ENCODE results near the gene NXPE4. TPM values are rescaled to one million over a fixed set of nuclear protein-coding genes. Genes with fewer than 3 reads are reported as not detected.
"Not testable (repeated sequence)": the region's sequence is repeated elsewhere in the genome, so short reads cannot be mapped to it uniquely, and the experiment has no call there.

NXPE4 gene
- not detected in 2 replicates for total RNA-seq
- long read RNA-seq = 0 reads

DNA sequence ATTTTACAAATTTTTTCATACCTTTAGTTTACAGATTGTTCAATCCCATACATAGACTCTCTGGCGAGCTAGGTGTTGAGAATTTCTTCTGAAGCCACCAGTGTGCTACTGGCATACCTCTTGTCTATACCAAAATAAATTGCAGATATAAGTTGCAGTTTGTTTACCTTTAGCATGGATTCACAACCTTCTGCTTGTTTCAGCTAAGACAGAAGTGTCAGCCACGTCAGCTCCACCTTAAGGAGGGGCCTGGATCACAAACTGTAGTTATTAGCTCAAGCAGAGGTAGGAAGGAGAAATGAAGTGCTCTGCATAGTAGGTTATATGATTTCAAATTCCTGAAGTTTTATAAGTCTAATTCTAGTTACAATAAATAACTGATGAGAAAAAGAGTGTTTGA, at the start of gene NXPE4:
Gene NXPE4 (minus strand): TSS at position 216 of the 400 bp plus-strand sequence. CDS start 1,027 bp downstream, outside the sequence.
- peaks cover 23% of the 10 kb centered on the region for H3K27me3 Mint-ChIP-seq (ENCODE audit: low read depth)
- DNase-seq (ENCODE audit: low read depth, low spot score) = no peak
- H3K27ac Mint-ChIP-seq (ENCODE audit: unreplicated experiment) = no peak within 1 kb of the TSS
- H3K9me3 Mint-ChIP-seq = no peaks in the 10 kb centered on the region
- H3K4me1 Mint-ChIP-seq = no peaks in the 10 kb centered on the region
- no peaks in the 10 kb centered on the region for H3K36me3 Mint-ChIP-seq (ENCODE audit: low read depth)
- H3K4me3 Mint-ChIP-seq = no peak within 1 kb of the TSS
- TF ChIP-seq, protein P1, sequence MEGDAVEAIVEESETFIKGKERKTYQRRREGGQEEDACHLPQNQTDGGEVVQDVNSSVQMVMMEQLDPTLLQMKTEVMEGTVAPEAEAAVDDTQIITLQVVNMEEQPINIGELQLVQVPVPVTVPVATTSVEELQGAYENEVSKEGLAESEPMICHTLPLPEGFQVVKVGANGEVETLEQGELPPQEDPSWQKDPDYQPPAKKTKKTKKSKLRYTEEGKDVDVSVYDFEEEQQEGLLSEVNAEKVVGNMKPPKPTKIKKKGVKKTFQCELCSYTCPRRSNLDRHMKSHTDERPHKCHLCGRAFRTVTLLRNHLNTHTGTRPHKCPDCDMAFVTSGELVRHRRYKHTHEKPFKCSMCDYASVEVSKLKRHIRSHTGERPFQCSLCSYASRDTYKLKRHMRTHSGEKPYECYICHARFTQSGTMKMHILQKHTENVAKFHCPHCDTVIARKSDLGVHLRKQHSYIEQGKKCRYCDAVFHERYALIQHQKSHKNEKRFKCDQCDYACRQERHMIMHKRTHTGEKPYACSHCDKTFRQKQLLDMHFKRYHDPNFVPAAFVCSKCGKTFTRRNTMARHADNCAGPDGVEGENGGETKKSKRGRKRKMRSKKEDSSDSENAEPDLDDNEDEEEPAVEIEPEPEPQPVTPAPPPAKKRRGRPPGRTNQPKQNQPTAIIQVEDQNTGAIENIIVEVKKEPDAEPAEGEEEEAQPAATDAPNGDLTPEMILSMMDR (conservative IDR thresholded peaks at IDR 0.05) = no peak

DNA sequence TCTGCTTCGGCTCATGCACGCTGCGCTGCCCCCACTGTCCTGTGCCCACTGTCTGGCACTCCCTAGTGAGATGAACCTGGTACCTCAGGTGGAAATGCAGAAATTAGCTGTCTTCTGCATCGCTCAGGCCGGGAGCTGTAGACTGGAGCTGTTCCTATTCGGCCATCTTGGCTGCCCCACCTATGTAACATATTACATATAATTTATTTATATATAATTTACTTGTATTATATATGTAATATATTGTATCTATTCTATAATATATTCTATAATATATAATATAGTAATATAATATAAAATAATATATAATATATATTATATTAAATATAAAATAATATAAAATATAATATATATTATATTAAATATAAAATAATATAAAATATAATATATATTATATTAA, 43.9 kb upstream of the NXPE4 start:
- not testable (repeated sequence) for H3K27ac Mint-ChIP-seq (ENCODE audit: unreplicated experiment); H3K36me3 Mint-ChIP-seq (ENCODE audit: low read depth); H3K9me3 Mint-ChIP-seq; H3K4me1 Mint-ChIP-seq; DNase-seq (ENCODE audit: low read depth, low spot score); H3K4me3 Mint-ChIP-seq; H3K27me3 Mint-ChIP-seq (ENCODE audit: low read depth)

DNA sequence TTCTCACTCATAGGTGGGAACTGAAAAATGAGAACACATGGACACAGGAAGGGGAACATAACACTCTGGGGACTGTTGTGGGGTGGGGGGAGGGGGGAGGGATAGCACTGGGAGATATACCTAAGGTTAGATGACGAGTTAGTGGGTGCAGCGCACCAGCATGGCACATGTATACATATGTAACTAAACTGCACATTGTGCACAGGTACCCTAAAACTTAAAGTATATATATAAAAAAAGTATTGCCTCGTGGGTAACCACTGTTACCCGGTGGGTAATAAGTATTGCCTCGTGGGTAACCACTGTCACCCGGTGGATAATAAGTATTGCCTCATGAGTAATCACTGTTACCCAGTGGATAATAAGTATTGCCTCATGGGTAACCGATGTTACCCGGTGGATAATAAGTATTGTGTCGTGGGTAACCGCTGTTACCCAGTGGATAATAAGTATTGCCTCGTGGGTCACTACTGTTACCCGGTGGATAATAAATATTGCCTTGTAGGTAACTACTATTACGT, 35.9 kb upstream of the NXPE4 start:
- not testable (repeated sequence) for H3K27ac Mint-ChIP-seq (ENCODE audit: unreplicated experiment)

DNA sequence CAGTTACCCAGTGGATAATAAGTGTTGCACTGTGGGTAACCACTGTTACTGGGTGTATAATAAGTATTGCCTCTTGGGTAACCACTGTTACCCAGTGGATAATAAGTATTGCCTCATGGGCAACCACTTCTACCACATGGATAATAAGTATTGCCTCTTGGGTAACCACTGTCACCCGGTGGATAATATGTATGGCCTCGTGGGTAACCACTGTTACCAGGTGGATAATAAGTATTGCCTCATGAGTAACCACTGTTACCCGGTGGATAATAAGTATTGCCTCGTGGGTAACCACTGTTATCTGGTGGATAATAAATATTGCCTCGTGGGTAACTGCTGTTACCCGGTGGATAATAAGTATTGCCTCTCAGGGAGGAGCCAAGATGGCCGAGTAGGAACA, 29.7 kb upstream of the NXPE4 start:
- Mint-ChIP-seq H3K27ac (ENCODE audit: unreplicated experiment) (no peak overlapping the region), H3K4me3 (no peak overlapping the region), H3K36me3 (ENCODE audit: low read depth) (no peaks in the 10 kb centered on the region), H3K9me3 (peaks cover 4% of the 10 kb centered on the region), H3K27me3 (ENCODE audit: low read depth) (no peaks in the 10 kb centered on the region), H3K4me1 (no peaks in the 10 kb centered on the region)
- no peak for DNase-seq (ENCODE audit: low read depth, low spot score)
- TF ChIP-seq, protein P1 (conservative IDR thresholded peaks at IDR 0.05) = no peak

More for the DNA sequence above, 35.9 kb upstream of the NXPE4 start:
- H3K36me3 Mint-ChIP-seq (ENCODE audit: low read depth); DNase-seq (ENCODE audit: low read depth, low spot score); H3K4me1 Mint-ChIP-seq; H3K9me3 Mint-ChIP-seq; H3K27me3 Mint-ChIP-seq (ENCODE audit: low read depth); H3K4me3 Mint-ChIP-seq: not testable (repeated sequence)

DNA sequence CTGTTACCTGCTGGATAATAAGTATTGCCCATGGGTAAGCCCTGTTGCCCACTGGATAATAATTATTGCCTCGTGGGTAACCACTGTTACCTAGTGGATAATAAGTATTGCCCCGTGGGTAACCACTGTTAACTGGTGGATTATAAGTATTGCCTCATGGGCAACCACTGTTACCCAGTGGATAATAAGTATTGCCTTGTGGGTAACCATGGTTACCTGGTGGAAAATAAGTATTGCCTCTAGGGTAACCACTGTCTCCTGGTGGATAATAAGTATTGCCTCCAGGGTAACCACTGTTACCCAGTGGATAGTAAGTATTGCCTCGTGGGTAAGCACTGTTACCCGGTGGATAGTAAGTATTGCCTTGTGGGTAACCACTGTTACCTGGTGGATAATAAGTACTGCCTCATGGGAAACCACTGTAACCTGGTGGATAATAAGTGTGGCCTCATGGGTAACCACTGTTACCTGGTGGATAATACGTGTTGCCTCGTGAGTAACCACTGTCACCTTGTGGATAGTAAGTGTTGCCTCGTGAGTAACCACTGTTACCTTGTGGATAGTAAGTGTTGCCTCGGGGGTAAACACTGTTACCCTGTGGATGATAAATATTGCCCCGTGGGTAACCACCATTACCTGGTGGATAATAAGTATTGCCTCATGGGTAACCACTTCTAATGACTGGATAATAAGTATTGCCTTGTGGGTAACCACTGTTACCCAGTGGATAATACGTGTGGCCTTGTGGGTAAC, 29.0 kb upstream of the NXPE4 start:
- Mint-ChIP-seq H3K4me1 (no peaks in the 10 kb centered on the region), H3K9me3 (peaks cover 6% of the 10 kb centered on the region), H3K4me3 (no peak overlapping the region), H3K36me3 (ENCODE audit: low read depth) (no peaks in the 10 kb centered on the region), H3K27me3 (ENCODE audit: low read depth) (no peaks in the 10 kb centered on the region), H3K27ac (ENCODE audit: unreplicated experiment) (no peak overlapping the region)
- TF ChIP-seq, protein P1 (conservative IDR thresholded peaks at IDR 0.05) = no peak
- no peak for DNase-seq (ENCODE audit: low read depth, low spot score)

DNA sequence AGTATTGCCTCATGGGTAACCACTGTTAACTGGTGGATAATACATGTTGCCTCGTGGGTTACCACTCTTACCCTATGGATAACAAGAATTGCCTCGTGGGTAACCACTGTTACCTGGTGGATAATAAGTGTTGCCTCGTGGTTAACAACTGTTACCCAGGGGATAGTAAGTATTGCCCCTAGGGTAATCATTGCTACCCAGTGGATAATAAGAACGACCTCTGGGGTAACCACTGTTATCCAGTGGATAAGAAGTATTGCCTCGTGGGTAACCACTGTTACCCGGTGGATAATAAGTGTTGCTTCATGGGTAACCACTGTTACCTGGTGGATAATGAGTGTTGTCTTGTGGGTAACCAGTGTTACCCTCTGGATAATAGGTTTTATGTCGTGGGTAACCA, 28.1 kb upstream of the NXPE4 start:
- H3K27me3 Mint-ChIP-seq (ENCODE audit: low read depth) = no peaks in the 10 kb centered on the region
- H3K4me1 Mint-ChIP-seq = no peaks in the 10 kb centered on the region
- no peak for DNase-seq (ENCODE audit: low read depth, low spot score)
- H3K27ac Mint-ChIP-seq (ENCODE audit: unreplicated experiment) = no peak overlapping the region
- no peaks in the 10 kb centered on the region for H3K36me3 Mint-ChIP-seq (ENCODE audit: low read depth)
- H3K9me3 Mint-ChIP-seq = peaks cover 6% of the 10 kb centered on the region
- TF ChIP-seq, protein P1 (conservative IDR thresholded peaks at IDR 0.05) = no peak
- H3K4me3 Mint-ChIP-seq = no peak overlapping the region

Data from neural crest cell (in vitro differentiated cells).